ENCODE measurements around the gene DPP9.

The DPP9 gene

GRCh38 chr19:4693471-4694121 is 30.0 kb downstream of the DPP9 start:
- TF ChIP-seq GABPA (IDR thresholded peaks at IDR 0.05; ENCODE audit: low read depth) (no peak), SPI1 (IDR thresholded peaks at IDR 0.05; ENCODE audit: borderline replicate concordance, low read depth) (no peak), CTCF (IDR thresholded peaks at IDR 0.05; ENCODE audit: insufficient read depth, low read length) (no peak), POLR2AphosphoS5 (IDR thresholded peaks at IDR 0.05; ENCODE audit: low read depth) (no peak)
- TF ChIP-seq, protein P1, sequence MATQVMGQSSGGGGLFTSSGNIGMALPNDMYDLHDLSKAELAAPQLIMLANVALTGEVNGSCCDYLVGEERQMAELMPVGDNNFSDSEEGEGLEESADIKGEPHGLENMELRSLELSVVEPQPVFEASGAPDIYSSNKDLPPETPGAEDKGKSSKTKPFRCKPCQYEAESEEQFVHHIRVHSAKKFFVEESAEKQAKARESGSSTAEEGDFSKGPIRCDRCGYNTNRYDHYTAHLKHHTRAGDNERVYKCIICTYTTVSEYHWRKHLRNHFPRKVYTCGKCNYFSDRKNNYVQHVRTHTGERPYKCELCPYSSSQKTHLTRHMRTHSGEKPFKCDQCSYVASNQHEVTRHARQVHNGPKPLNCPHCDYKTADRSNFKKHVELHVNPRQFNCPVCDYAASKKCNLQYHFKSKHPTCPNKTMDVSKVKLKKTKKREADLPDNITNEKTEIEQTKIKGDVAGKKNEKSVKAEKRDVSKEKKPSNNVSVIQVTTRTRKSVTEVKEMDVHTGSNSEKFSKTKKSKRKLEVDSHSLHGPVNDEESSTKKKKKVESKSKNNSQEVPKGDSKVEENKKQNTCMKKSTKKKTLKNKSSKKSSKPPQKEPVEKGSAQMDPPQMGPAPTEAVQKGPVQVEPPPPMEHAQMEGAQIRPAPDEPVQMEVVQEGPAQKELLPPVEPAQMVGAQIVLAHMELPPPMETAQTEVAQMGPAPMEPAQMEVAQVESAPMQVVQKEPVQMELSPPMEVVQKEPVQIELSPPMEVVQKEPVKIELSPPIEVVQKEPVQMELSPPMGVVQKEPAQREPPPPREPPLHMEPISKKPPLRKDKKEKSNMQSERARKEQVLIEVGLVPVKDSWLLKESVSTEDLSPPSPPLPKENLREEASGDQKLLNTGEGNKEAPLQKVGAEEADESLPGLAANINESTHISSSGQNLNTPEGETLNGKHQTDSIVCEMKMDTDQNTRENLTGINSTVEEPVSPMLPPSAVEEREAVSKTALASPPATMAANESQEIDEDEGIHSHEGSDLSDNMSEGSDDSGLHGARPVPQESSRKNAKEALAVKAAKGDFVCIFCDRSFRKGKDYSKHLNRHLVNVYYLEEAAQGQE (IDR thresholded peaks at IDR 0.05; ENCODE audit: insufficient replicate concordance, low read depth): no peak

GRCh38 chr19:4693078-4693350 is 30.6 kb downstream of the DPP9 start:
- no peak for DNase-seq (ENCODE audit: low read depth in 1 of 2, low spot score in 1 of 2)
- Histone ChIP-seq H3K27ac (replicated peaks) (no peak overlapping the region), H3K27me3 (ENCODE audit: insufficient read depth, poor library complexity, severe bottlenecking) (no peaks in the 10 kb centered on the region), H3K4me3 (replicated peaks; ENCODE audit: insufficient read depth, low read length) (no peak overlapping the region)
- no peak for TF ChIP-seq POLR2AphosphoS5 (IDR thresholded peaks at IDR 0.05; ENCODE audit: low read depth)
- TF ChIP-seq SPI1 (IDR thresholded peaks at IDR 0.05; ENCODE audit: borderline replicate concordance, low read depth): no peak
- no peak for TF ChIP-seq GABPA (IDR thresholded peaks at IDR 0.05; ENCODE audit: low read depth)
- TF ChIP-seq CTCF (IDR thresholded peaks at IDR 0.05; ENCODE audit: insufficient read depth, low read length): no peak
- TF ChIP-seq, protein P1 (IDR thresholded peaks at IDR 0.05; ENCODE audit: insufficient replicate concordance, low read depth): no peak

More at GRCh38 chr19:4693471-4694121, 30.0 kb downstream of the DPP9 start:
- Histone ChIP-seq H3K27me3 (ENCODE audit: insufficient read depth, poor library complexity, severe bottlenecking) (no peaks in the 10 kb centered on the region), H3K4me3 (replicated peaks; ENCODE audit: insufficient read depth, low read length) (no peak overlapping the region), H3K27ac (replicated peaks) (no peak overlapping the region)
- DNase-seq (ENCODE audit: low read depth in 1 of 2, low spot score in 1 of 2): no peak

DNA sequence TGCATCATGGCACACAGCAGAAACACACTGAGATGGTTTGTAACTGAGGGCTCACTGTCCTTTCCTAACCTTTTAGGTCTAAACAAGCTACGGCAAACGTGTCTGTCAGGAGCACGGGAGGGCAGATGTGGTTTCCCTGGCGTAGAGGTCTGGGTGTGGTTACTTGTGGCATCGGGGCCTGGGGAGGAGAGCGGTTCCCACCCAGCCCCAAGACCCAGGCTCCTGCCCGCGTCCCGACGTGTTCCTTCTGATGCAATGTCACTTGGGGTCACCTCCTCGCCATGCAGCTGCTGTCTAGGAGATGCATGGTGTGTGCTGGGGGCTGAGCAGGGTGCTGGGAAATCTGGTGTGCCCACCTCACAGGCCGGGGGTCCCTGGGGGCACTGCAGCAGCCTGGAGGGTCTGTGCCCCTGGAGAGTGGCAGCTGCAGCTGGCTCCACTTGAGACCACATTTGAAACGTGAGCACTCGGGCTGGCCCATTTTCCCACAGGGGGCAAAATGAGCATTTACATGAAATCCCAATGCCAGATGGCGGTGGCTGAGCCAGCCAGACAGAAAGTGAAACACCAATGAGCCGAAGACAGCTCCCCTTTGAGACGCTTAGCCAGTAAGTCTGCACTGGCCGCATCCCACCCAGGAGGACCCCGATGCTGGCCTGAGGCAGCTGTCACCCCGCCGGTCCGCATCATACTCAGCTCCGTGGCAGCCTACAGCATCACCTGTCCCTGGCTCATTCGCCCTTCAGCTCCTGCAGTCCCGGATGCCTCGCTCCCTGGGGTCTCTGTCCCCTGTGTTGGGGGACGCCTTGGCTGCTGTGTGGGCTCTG is 31.2 kb downstream of the DPP9 start:
- H3K27me3 ChIP-seq (ENCODE audit: insufficient read depth, poor library complexity, severe bottlenecking): no peaks in the 10 kb centered on the region
- no peak overlapping the region for H3K27ac ChIP-seq (replicated peaks)
- TF ChIP-seq CTCF (IDR thresholded peaks at IDR 0.05; ENCODE audit: insufficient read depth, low read length): no peak
- TF ChIP-seq POLR2AphosphoS5 (IDR thresholded peaks at IDR 0.05; ENCODE audit: low read depth): no peak
- TF ChIP-seq GABPA (IDR thresholded peaks at IDR 0.05; ENCODE audit: low read depth): no peak
- TF ChIP-seq, protein P1 (IDR thresholded peaks at IDR 0.05; ENCODE audit: insufficient replicate concordance, low read depth): no peak
- no peak for TF ChIP-seq SPI1 (IDR thresholded peaks at IDR 0.05; ENCODE audit: borderline replicate concordance, low read depth)

More for the DNA sequence above, 31.2 kb downstream of the DPP9 start:
- H3K4me3 ChIP-seq (replicated peaks; ENCODE audit: insufficient read depth, low read length): no peak overlapping the region
- no peak for DNase-seq (ENCODE audit: low read depth in 1 of 2, low spot score in 1 of 2)

All from HL-60 (cell line).